SK-N-SH (cell line): Measurements from ENCODE around the gene DLG3. TPM values are rescaled to one million over a fixed set of nuclear protein-coding genes. Genes with fewer than 3 reads are reported as not detected.

Experiments used
- CTCF ChIA-PET: fragments of 300-600, 350-600 bp; formaldehyde crosslinking; extraction: SDS; loops from one replicate; lab custom pipeline; 2021; lab: Yijun Ruan, JAX
- POLR2A ChIA-PET: fragments of 350-600 bp; sonication (Branson Sonifier 250); formaldehyde crosslinking; extraction: SDS; loops from one replicate; lab custom pipeline; 2020; ENCODE audit warnings: antibody characterized with exemption, inconsistent platforms; lab: Yijun Ruan, JAX
- DNase-seq: peaks from one replicate; pipeline ENCODE4 v3.0.0; 2012
- H2AFZ ChIP-seq: fragments of 200-600 bp; sonication (generic); 2 replicates; pipeline ENCODE4 v1.8.1; 2016; ENCODE audit warnings: antibody characterized with exemption, mild to moderate bottlenecking, low read depth
- H3F3A ChIP-seq: fragments of 200-600 bp; sonication (generic); replicated peaks from 2 replicates; pipeline ENCODE3; 2016; ENCODE audit warnings: antibody characterized with exemption, mild to moderate bottlenecking; ENCODE audit not compliant: insufficient read depth
- H3K27ac ChIP-seq, 2 experiments: fragments of 200-500 bp in 1 of 2; fragments of 200-600 bp in 1 of 2; sonication (Bioruptor generic) in 1 of 2; sonication (generic), shearing (Covaris generic) in 1 of 2; 2 replicates each; pipeline versions ENCODE4 v1.5.1 to v1.6.1; 2014 to 2016; ENCODE audit warnings: low read depth in 2 of 2, inconsistent platforms in 1 of 2, low read length in 1 of 2, mild to moderate bottlenecking in 1 of 2, mixed read lengths in 1 of 2
- H3K27me3 ChIP-seq: fragments of 200-600 bp; sonication (generic), shearing (Covaris generic); 2 replicates; pipeline ENCODE4 v1.6.1; 2016; ENCODE audit warnings: mixed run types; ENCODE audit not compliant: insufficient read depth
- H3K36me3 ChIP-seq, 2 experiments: fragments of 200-500 bp in 1 of 2; fragments of 200-600 bp in 1 of 2; sonication (Bioruptor generic) in 1 of 2; sonication (generic) in 1 of 2; replicated peaks in 1 of 2; 2 replicates each; pipeline versions ENCODE3 to v1.5.1; 2014 to 2016; ENCODE audit warnings: low read length in 1 of 2, mild to moderate bottlenecking in 1 of 2; ENCODE audit not compliant: insufficient read depth in 2 of 2, control insufficient read depth in 1 of 2
- H3K4me1 ChIP-seq, 2 experiments: fragments of 200-500 bp in 1 of 2; fragments of 200-600 bp in 1 of 2; sonication (Bioruptor generic) in 1 of 2; sonication (generic), shearing (Covaris generic) in 1 of 2; 2 replicates each; pipeline versions ENCODE4 v1.5.1 to v1.6.1; 2014 to 2016; ENCODE audit warnings: low read depth in 1 of 2, low read length in 1 of 2, mixed run types in 1 of 2; ENCODE audit not compliant: insufficient read depth in 2 of 2, control insufficient read depth in 1 of 2
- H3K4me2 ChIP-seq: fragments of 200-600 bp; sonication (generic), shearing (Covaris generic); 2 replicates; pipeline ENCODE4 v1.6.1; 2017; ENCODE audit warnings: mixed run types
- H3K4me3 ChIP-seq, 2 experiments: fragments of 200-500 bp in 1 of 2; fragments of 200-600 bp in 1 of 2; sonication (Bioruptor generic) in 1 of 2; sonication (generic), shearing (Covaris generic) in 1 of 2; 2 replicates each; pipeline versions ENCODE4 v1.5.1 to v1.8.1; 2014 to 2016; ENCODE audit warnings: low read depth in 2 of 2, inconsistent platforms in 1 of 2, low read length in 1 of 2, mild to moderate bottlenecking in 1 of 2, mixed read lengths in 1 of 2, moderate library complexity in 1 of 2
- H3K79me2 ChIP-seq: fragments of 200-600 bp; sonication (generic); 2 replicates; pipeline ENCODE4 v1.8.1; 2017; ENCODE audit warnings: mild to moderate bottlenecking; ENCODE audit not compliant: insufficient read depth
- H3K9ac ChIP-seq: fragments of 200-600 bp; sonication (generic); 2 replicates; pipeline ENCODE4 v1.6.1; 2017; ENCODE audit warnings: mixed run types
- H3K9me2 ChIP-seq: fragments of 200-600 bp; sonication (generic); 2 replicates; pipeline ENCODE4 v1.6.1; 2017; ENCODE audit warnings: mixed run types
- H3K9me3 ChIP-seq: fragments of 200-600 bp; sonication (generic); 2 replicates; pipeline ENCODE4 v1.6.1; 2017; ENCODE audit warnings: mixed run types, mild to moderate bottlenecking, moderate library complexity
- H4K20me1 ChIP-seq: fragments of 200-600 bp; sonication (generic); 2 replicates; pipeline ENCODE4 v1.6.1; 2017; ENCODE audit warnings: mild to moderate bottlenecking, mixed run types; ENCODE audit not compliant: insufficient read depth
- CHD2 ChIP-seq: fragments of 150-350 bp; IDR thresholded peaks from 2 replicates; pipeline ENCODE4 v1.6.1; 2018; ENCODE audit warnings: low read length; ENCODE audit not compliant: partially characterized antibody
- ELF1 ChIP-seq: IDR thresholded peaks from 2 replicates; pipeline ENCODE4 v1.4.0; 2012
- EP300 ChIP-seq, 2 experiments: IDR thresholded peaks; 2 replicates each; pipeline versions ENCODE4 v1.4.0 to v1.6.1; 2012; ENCODE audit warnings: borderline replicate concordance in 1 of 2, low read depth in 1 of 2, low read length in 1 of 2
- EZH2phosphoT487 ChIP-seq: fragments of 200-600 bp; sonication (generic); IDR thresholded peaks from 2 replicates; pipeline ENCODE4 v1.6.1; 2017; ENCODE audit warnings: low read depth, mixed run types, mild to moderate bottlenecking, antibody characterized with exemption, moderate library complexity, borderline replicate concordance
- FOXM1 ChIP-seq: IDR thresholded peaks from 2 replicates; pipeline ENCODE4 v1.4.0; 2012; ENCODE audit warnings: low read depth, mild to moderate bottlenecking
- GABPA ChIP-seq: IDR thresholded peaks from 2 replicates; pipeline ENCODE4 v1.4.0; 2012; ENCODE audit warnings: low read depth, mild to moderate bottlenecking
- GATA2 ChIP-seq: sonication (generic); formaldehyde crosslinking; IDR thresholded peaks from 2 replicates; pipeline ENCODE4 v1.5.0; 2020; ENCODE audit warnings: mild to moderate bottlenecking, missing genetic modification reagents
- MEF2A ChIP-seq: IDR thresholded peaks from 2 replicates; pipeline ENCODE4 v1.4.0; 2012; ENCODE audit warnings: low read depth, borderline replicate concordance
- NRF1 ChIP-seq: IDR thresholded peaks from 2 replicates; pipeline ENCODE4 v1.6.1; 2012; ENCODE audit warnings: low read depth, mild to moderate bottlenecking, low read length
- RAD21 ChIP-seq: IDR thresholded peaks from 2 replicates; pipeline ENCODE4 v1.6.1; 2012; ENCODE audit warnings: mild to moderate bottlenecking, low read length
- RFX5 ChIP-seq: IDR thresholded peaks from 2 replicates; pipeline ENCODE4 v1.6.1; 2012; ENCODE audit warnings: mild to moderate bottlenecking, improper control_type of control experiment, low read length
- WGBS: methylation state at CpG from one replicate; pipeline ENCODE4 v1.1.6; 2017; ENCODE audit warnings: low lambda C conversion rate; 5-methylcytosine and 5-hydroxymethylcytosine counted together
- polyA plus RNA-seq, 3 experiments: library from polyadenylated mRNA; depleted of rRNA; stranded (reverse); fragments of >200 nt; gene quantifications; 2 replicates each; pipeline ENCODE4 v1.2.3, GENCODE V29; 2012
- TF ChIP-seq, protein P1 (sequence below): fragments of 150-350 bp; IDR thresholded peaks from 2 replicates; pipeline ENCODE4 v1.6.1; 2017; ENCODE audit warnings: antibody characterized with exemption, low read length, low read depth, borderline replicate concordance
- TF ChIP-seq, protein P2 (sequence below): fragments of 150-350 bp; IDR thresholded peaks from 2 replicates; pipeline ENCODE4 v1.6.1; 2016; ENCODE audit warnings: mild to moderate bottlenecking, low read depth, low read length
- TF ChIP-seq, protein P3 (sequence below): IDR thresholded peaks from 2 replicates; pipeline ENCODE4; 2012
- TF ChIP-seq, protein P4 (sequence below): IDR thresholded peaks from 2 replicates; pipeline ENCODE4 v1.4.0; 2012; ENCODE audit warnings: low read depth

DLG3 gene
- polyA plus RNA-seq, 1 of the 3 experiments (the other 2 are of a cell fraction), result 11.7 TPM

DNA sequence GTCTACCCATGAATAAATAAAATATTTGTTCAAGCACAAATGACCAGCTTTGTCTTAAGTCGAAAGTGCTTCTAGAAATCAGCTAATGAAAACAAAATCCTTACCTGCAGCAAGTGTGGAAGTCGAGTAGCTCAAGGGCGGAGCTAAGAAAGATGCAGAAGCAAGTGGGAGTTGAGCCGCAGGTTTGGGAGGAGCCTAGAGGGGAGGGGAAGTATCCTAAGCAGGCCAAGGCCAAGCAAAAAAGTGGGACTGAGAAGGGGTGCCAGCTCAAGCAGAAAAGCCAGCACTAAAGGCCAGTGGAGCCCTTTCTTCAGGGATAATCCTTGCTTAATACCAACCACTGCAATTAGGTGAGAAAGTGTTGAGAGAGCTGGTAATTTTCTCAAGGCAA, 60.8 kb downstream of the DLG3 start:
- TF ChIP-seq, protein P1, sequence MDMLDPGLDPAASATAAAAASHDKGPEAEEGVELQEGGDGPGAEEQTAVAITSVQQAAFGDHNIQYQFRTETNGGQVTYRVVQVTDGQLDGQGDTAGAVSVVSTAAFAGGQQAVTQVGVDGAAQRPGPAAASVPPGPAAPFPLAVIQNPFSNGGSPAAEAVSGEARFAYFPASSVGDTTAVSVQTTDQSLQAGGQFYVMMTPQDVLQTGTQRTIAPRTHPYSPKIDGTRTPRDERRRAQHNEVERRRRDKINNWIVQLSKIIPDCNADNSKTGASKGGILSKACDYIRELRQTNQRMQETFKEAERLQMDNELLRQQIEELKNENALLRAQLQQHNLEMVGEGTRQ, result no peak
- TF ChIP-seq EP300 (IDR thresholded peaks at IDR 0.05; ENCODE audit: borderline replicate concordance in 1 of 2, low read depth in 1 of 2, low read length in 1 of 2) (no peak), GATA2 (CRISPR knock-in tag) (no peak), GABPA (no peak), CHD2 (no peak), ELF1 (no peak), MEF2A (no peak), FOXM1 (no peak), RFX5 (no peak), EZH2phosphoT487 (no peak), RAD21 (no peak), NRF1 (no peak)
- TF ChIP-seq, protein P2, sequence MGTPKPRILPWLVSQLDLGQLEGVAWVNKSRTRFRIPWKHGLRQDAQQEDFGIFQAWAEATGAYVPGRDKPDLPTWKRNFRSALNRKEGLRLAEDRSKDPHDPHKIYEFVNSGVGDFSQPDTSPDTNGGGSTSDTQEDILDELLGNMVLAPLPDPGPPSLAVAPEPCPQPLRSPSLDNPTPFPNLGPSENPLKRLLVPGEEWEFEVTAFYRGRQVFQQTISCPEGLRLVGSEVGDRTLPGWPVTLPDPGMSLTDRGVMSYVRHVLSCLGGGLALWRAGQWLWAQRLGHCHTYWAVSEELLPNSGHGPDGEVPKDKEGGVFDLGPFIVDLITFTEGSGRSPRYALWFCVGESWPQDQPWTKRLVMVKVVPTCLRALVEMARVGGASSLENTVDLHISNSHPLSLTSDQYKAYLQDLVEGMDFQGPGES, result no peak
- TF ChIP-seq, protein P3, sequence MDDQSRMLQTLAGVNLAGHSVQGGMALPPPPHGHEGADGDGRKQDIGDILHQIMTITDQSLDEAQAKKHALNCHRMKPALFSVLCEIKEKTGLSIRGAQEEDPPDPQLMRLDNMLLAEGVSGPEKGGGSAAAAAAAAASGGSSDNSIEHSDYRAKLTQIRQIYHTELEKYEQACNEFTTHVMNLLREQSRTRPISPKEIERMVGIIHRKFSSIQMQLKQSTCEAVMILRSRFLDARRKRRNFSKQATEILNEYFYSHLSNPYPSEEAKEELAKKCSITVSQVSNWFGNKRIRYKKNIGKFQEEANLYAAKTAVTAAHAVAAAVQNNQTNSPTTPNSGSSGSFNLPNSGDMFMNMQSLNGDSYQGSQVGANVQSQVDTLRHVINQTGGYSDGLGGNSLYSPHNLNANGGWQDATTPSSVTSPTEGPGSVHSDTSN, result no peak
- TF ChIP-seq, protein P4, sequence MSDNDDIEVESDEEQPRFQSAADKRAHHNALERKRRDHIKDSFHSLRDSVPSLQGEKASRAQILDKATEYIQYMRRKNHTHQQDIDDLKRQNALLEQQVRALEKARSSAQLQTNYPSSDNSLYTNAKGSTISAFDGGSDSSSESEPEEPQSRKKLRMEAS, result no peak
- Histone ChIP-seq H3K9me2 (no peaks in the 10 kb centered on the region), H3K9ac (no peak overlapping the region), H3K4me3 (no peak overlapping the region), H3K9me3 (no peaks in the 10 kb centered on the region), H3K27me3 (no peaks in the 10 kb centered on the region; the same call in 1 of the 2 replicates), H3K36me3 (peaks cover 0 to 14% of the 10 kb centered on the region in 2 experiments), H3K4me2 (no peak overlapping the region), H3K79me2 (no peaks in the 10 kb centered on the region), H3K4me1 (peaks cover 0 to 6% of the 10 kb centered on the region in 2 experiments; a peak in 1 of 4 replicates), H2AFZ (no peak overlapping the region), H3K27ac (no peak overlapping the region), H3F3A (no peaks in the 10 kb centered on the region), H4K20me1 (no peaks in the 10 kb centered on the region)
- DNase-seq, result no peak
- POLR2A ChIA-PET, result no interaction called here
- CTCF ChIA-PET, result interaction anchor here (0.9 kb wide), 1 partner anchor 36 kb away, joined by 3 read pairs; no protein-coding TSS in a partner anchor
- 54% methylated on average over 4 of the region's 4 CpGs for WGBS
